ENCODE measurements around the gene ANKFN1. TPM values are rescaled to one million over a fixed set of nuclear protein-coding genes. Genes with fewer than 3 reads are reported as not detected.

The ANKFN1 gene
- total RNA-seq, 1 donor from 2014 or later: 0.75 TPM

- DNase-seq (no peak), ATAC-seq (no peak)
- Histone ChIP-seq H3K4me1 (no peaks in the 10 kb centered on the region), H3K9me3 (no peaks in the 10 kb centered on the region), H3K27me3 (no peaks in the 10 kb centered on the region), H3K4me3 (no peak overlapping the region), H3K36me3 (no peaks in the 10 kb centered on the region), H3K27ac (no peak overlapping the region)
- intact Hi-C loops (cut with DNase I): no loop called here
- TF ChIP-seq CTCF (IDR thresholded peaks at IDR 0.05): no peak
These were observed 6.7 kb upstream of the ANKFN1 start for GRCh38 chr17:56146534-56146933.

GRCh38 chr17:56148333-56148732 is 4.9 kb upstream of the ANKFN1 start:
- no peaks in the 10 kb centered on the region for H3K36me3 ChIP-seq
- no peaks in the 10 kb centered on the region for H3K9me3 ChIP-seq
- ATAC-seq: no peak
- TF ChIP-seq CTCF (IDR thresholded peaks at IDR 0.05): no peak
- H3K4me1 ChIP-seq: no peaks in the 10 kb centered on the region
- no peak for DNase-seq
- H3K4me3 ChIP-seq: no peak overlapping the region
- H3K27me3 ChIP-seq: no peaks in the 10 kb centered on the region
- no peak overlapping the region for H3K27ac ChIP-seq
- intact Hi-C loops (cut with DNase I): no loop called here

- no peak for TF ChIP-seq CTCF (IDR thresholded peaks at IDR 0.05)
- intact Hi-C loops (cut with DNase I): no loop called here
- Histone ChIP-seq H3K27me3 (no peaks in the 10 kb centered on the region), H3K4me1 (no peaks in the 10 kb centered on the region), H3K4me3 (no peak overlapping the region), H3K9me3 (no peaks in the 10 kb centered on the region), H3K36me3 (no peaks in the 10 kb centered on the region), H3K27ac (no peak overlapping the region)
- DNase-seq: no peak
- ATAC-seq: no peak
These were observed 3.8 kb upstream of the ANKFN1 start for GRCh38 chr17:56149266-56150036.

- Histone ChIP-seq H3K36me3 (no peaks in the 10 kb centered on the region), H3K4me1 (no peaks in the 10 kb centered on the region), H3K27ac (no peak overlapping the region), H3K4me3 (no peak overlapping the region), H3K27me3 (no peaks in the 10 kb centered on the region), H3K9me3 (no peaks in the 10 kb centered on the region)
- ATAC-seq (no peak), DNase-seq (no peak)
- intact Hi-C loops (cut with DNase I): no loop called here
- TF ChIP-seq CTCF (IDR thresholded peaks at IDR 0.05): no peak
These were observed 2.6 kb upstream of the ANKFN1 start for GRCh38 chr17:56150649-56151048.

- H3K27me3 ChIP-seq: no peaks in the 10 kb centered on the region
- no peaks in the 10 kb centered on the region for H3K9me3 ChIP-seq
- no peak overlapping the region for H3K27ac ChIP-seq
- no peaks in the 10 kb centered on the region for H3K36me3 ChIP-seq
- no peaks in the 10 kb centered on the region for H3K4me1 ChIP-seq
- ATAC-seq: no peak
- DNase-seq: no peak
- no peak for TF ChIP-seq CTCF (IDR thresholded peaks at IDR 0.05)
- intact Hi-C loops (cut with DNase I): no loop called here
- no peak overlapping the region for H3K4me3 ChIP-seq
These were observed 4.6 kb downstream of the ANKFN1 start for GRCh38 chr17:56157845-56158244.

- no peak overlapping the region for H3K4me3 ChIP-seq
- TF ChIP-seq CTCF (IDR thresholded peaks at IDR 0.05): no peak
- H3K4me1 ChIP-seq: no peaks in the 10 kb centered on the region
- DNase-seq: no peak
- no peaks in the 10 kb centered on the region for H3K27me3 ChIP-seq
- H3K9me3 ChIP-seq: no peaks in the 10 kb centered on the region
- H3K36me3 ChIP-seq: no peaks in the 10 kb centered on the region
- no peak overlapping the region for H3K27ac ChIP-seq
- intact Hi-C loops (cut with DNase I): no loop called here
- ATAC-seq: no peak
These were observed 5.1 kb downstream of the ANKFN1 start for GRCh38 chr17:56158344-56158743.
